Right cardiac atrium (tissue), 5 donors: ENCODE data around the gene NHSL2. TPM values are rescaled to one million over a fixed set of nuclear protein-coding genes. Genes with fewer than 3 reads are reported as not detected.
"Not testable (repeated sequence)": the region's sequence is repeated elsewhere in the genome, so short reads cannot be mapped to it uniquely, and the experiment has no call there.

Source experiments
- ATAC-seq, 2 donors: fragments of 200-7000 bp; cut with Tn5 transposase; one replicate each; pipeline versions ENCODE4 v1.8.0 to v1.9.1; 2020; ENCODE audit warnings: moderate library complexity in 2 of 2, mild to moderate bottlenecking in 1 of 2
- DNase-seq, 3 donors: peaks; one replicate each; pipeline ENCODE4 v3.0.0-alpha.2; 2020
- H3K27ac ChIP-seq: one replicate; pipeline ENCODE4 v1.5.1; 2013; ENCODE audit warnings: mild to moderate bottlenecking, low read length, control low read depth, moderate library complexity
- H3K27me3 ChIP-seq: one replicate; pipeline ENCODE4 v1.6.1; 2013; ENCODE audit not compliant: control insufficient read depth, insufficient read depth
- H3K4me1 ChIP-seq: one replicate; pipeline ENCODE4 v1.6.1; 2013; ENCODE audit warnings: low read length; ENCODE audit not compliant: control insufficient read depth, insufficient read depth
- H3K4me3 ChIP-seq: one replicate; pipeline ENCODE4 v1.5.1; 2013; ENCODE audit warnings: low read length, control low read depth
- H3K9me3 ChIP-seq: one replicate; pipeline ENCODE4 v1.6.1; 2013; ENCODE audit warnings: low read length; ENCODE audit not compliant: control insufficient read depth
- WGBS: extraction: QIAGEN DNeasy Blood & Tissue Kit; methylation state at CpG from one replicate; pipeline ENCODE4 v1.1.7; 2013; 5-methylcytosine and 5-hydroxymethylcytosine counted together
- intact Hi-C, 4 donors: fragments of 100-400 bp; cut with DNase I; formaldehyde crosslinking; loops; one replicate each; pipeline versions ENCODE4 v1.11.0 to v1.14.0; 2022 to 2023
- polyA plus RNA-seq: library from polyadenylated mRNA; stranded (reverse); fragments of 200-250 nt; gene quantifications from one replicate; pipeline ENCODE4 v1.2.3, GENCODE V29; 2013
- total RNA-seq, 4 donors: library from RNA; stranded (reverse); fragmentation: NEBNext Ultra II Directional; extraction: Animal tissue kit (Norgen Biotek cat#: 25700); gene quantifications; one replicate each; pipeline ENCODE4 v1.2.1, GENCODE V29; 2021
- donor health status: healthy with polysubstance abuse.
- donor health status: DM: no; HTN: yes; CAD: no.
- donor health status: DM: no; HTN: no; CAD: no.
- donor health status: DM: no; HTN: yes; CAD: no; lungs with severe emphysema.
- donor health status: DM: yes; HTN: yes; CAD: no.

NHSL2 gene
- total and polyA plus RNA-seq, 5 donors = 2.4 to 9.2 (median 6.6) TPM

DNA sequence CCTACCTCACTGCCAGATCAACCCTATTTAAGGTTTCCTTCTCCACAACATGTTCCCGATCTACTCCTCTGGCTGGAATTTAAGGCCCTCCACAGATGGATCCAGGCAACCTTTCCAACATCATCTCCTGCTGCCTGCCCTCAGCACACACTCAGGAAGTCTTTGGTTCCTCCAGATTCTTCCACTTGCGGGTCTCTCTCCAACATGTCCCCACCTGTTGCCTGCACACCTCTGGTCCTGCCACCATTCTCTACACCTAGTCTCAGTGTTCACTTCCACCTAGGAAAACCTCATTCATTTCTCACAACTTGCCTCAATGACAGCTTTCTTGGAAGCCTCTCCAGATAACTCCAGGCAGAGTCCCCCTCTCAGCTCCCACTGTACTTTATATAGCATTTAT is 140.9 kb downstream of the NHSL2 start:
- intact Hi-C loops = no loop called here
- DNase-seq = no peak
- no peaks in the 10 kb centered on the region for H3K27me3 ChIP-seq
- H3K9me3 ChIP-seq = no peaks in the 10 kb centered on the region
- no peak overlapping the region for H3K4me3 ChIP-seq
- H3K27ac ChIP-seq = no peak overlapping the region
- WGBS = 93% methylated on average over 2 of the region's 2 CpGs
- no peak for ATAC-seq
- H3K4me1 ChIP-seq = peaks cover 2% of the 10 kb centered on the region

DNA sequence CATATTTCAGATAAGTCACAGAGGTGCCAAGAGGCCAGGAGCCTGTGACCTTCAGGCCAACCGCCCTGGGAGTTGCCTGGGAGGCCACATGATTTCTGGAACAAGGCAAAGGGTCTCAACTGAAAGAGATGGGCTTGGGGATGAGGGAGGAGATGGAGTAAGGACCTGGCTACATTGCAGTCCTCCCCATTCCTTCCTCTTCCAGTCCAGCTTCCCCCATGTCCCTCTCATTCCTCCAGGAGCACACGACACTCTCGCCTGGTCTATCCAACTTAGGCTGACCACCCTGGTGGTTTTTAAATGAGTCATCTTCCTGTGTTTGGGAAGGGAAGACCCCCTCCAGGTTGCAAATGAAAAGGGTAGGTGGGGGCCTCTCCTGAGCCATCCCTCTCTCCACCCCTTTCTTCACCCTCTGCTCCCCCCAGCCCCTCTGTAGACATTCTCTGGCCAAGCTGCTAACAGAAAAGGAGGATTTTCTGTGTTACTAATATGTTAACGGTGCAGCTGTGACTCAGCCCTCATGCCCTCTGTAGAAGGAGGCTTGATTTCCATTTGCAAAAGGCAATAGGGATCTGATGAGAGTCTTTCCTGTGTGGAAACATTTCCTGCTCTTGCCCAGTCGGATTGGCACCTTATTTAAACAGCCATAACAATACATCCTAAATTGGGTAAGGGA is 141.9 kb downstream of the NHSL2 start:
- intact Hi-C loops = no loop called here
- WGBS = 74% methylated on average over 5 of the region's 5 CpGs
- no peak for DNase-seq

DNA sequence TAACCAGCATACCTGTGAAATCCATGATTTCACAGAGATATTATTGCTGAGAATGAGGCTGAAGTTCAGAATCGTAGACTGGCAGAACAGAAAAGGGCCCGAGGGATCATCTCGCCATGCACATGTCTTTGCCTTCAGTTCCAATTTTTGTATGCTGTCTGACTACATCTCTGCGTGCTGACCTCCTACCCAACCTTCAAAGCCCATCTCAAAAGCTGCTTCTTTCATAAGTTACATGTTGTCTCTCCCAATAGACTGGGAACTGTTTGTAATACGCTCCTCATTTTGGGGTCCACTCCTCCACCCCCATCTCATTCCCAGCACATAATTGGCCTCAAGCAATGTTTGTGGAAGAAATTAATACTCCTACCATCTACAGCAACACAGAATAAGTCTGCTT is 142.9 kb downstream of the NHSL2 start:
- H3K4me3 ChIP-seq = no peak overlapping the region
- intact Hi-C loops = no loop called here
- 95% methylated on average over 5 of the region's 5 CpGs for WGBS
- no peaks in the 10 kb centered on the region for H3K4me1 ChIP-seq
- ATAC-seq = no peak
- H3K27ac ChIP-seq = no peak overlapping the region
- DNase-seq = no peak
- no peaks in the 10 kb centered on the region for H3K27me3 ChIP-seq
- H3K9me3 ChIP-seq = no peaks in the 10 kb centered on the region

More for the DNA sequence above, 141.9 kb downstream of the NHSL2 start:
- H3K4me1 ChIP-seq = peaks cover 2% of the 10 kb centered on the region
- ATAC-seq = peak in 1 of 2 donors; percentile 62
- H3K27me3 ChIP-seq = no peaks in the 10 kb centered on the region
- no peak overlapping the region for H3K4me3 ChIP-seq
- no peaks in the 10 kb centered on the region for H3K9me3 ChIP-seq
- H3K27ac ChIP-seq = no peak overlapping the region

DNA sequence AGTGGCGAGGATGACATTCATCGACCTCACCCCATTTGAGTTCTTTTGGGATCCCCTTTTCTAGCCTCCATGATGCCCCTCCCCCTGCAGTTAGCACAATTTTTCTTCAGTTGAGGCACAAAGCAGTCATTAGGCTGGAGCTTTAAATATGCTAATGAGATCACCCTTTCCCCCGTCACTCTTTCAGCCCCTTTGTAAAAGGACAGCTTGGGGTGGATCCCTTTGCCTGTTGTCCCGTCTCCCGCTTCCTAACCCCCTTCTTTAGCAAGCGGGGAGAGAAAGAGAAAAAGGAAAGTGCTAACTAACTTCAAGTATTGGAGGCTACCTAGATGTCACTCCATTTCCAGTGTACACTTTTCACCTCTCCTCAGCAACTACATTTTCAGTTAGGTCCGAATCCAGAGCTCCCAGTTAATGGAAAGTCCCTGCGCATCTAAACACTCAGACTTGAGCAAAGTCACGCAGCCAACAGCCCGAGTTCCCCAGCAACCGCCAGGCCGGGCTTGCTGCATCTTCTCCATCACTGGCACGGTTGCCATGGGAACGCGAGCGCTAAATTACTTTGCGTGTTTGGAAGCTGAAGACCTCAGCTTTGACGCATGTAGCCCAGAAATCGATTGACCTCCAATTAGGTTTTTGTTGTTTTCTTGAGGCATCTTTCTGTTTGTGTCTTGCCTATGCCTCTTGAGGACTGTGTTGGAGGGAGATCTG is 144.3 kb downstream of the NHSL2 start:
- ATAC-seq (no peak), DNase-seq (no peak)
- Histone ChIP-seq H3K9me3 (no peaks in the 10 kb centered on the region), H3K4me1 (no peaks in the 10 kb centered on the region), H3K27ac (no peak overlapping the region), H3K4me3 (no peak overlapping the region), H3K27me3 (no peaks in the 10 kb centered on the region)
- 82% methylated on average over 19 of the region's 19 CpGs for WGBS
- intact Hi-C loops = no loop called here

DNA sequence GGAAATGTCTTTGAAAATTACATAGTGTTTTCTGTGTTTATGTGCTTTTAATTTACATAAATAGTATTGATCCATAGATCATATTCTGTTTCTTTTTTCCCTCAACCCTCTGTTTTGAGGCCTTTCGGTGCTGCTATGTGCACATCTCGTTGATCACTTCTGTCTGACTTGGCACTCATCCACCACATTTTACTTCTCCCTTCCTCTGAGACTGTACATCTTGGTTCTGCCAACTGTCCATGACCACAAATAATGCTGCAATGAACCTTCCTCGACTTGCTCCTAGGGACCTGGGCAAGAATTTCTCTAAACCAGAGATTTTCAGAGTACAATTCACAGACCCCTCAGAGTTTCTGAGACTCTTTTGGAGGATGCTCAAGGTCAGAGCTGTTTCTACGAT is 146.7 kb downstream of the NHSL2 start:
- Histone ChIP-seq H3K27ac (no peak overlapping the region), H3K27me3 (no peaks in the 10 kb centered on the region), H3K4me1 (no peaks in the 10 kb centered on the region), H3K4me3 (no peak overlapping the region), H3K9me3 (no peaks in the 10 kb centered on the region)
- intact Hi-C loops = no loop called here
- WGBS = 38% methylated on average over 4 of the region's 4 CpGs
- ATAC-seq (peak in 1 of 2 donors; percentile 31), DNase-seq (no peak)

DNA sequence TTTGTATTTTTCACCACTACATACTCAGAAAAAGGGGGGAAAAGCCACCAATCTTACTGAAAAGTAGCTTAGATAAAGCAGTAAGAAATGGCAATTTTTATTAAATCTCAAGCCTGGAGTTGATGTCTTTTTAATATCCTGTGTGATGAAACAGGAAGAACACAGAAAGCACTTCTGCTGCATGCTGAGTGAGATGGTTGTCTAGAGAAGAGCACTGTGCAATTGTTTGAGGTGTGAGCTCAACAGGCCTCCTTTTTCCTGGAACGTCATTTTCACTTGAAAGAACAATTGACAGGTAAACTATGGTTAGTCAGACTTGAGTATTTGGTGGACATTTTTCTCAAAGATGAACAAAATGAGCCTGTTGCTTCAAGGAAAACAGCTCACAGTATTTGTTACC is 147.2 kb downstream of the NHSL2 start:
- 50% methylated on average over 1 of the region's 1 CpG for WGBS

DNA sequence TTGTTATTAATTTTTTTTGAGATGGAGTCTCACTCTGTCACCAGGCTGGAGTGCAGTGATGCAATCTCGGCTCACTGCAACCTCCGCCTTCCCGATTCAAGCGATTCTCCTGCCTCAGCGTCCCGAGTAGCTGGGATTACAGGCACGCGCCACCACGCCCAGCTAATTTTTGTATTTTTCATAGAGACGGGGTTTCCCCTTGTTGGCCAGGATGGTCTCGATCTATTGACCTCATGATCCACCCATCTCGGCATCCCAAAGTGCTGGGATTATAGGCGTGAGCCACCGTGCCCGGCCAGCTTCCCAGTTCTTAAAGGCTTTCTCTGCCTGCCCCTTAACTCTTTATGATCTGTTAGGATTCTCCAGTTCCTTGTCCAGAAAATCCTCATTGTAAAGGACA is 147.7 kb downstream of the NHSL2 start:
- H3K27me3 ChIP-seq, H3K4me1 ChIP-seq, ATAC-seq, H3K4me3 ChIP-seq, intact Hi-C loops, H3K27ac ChIP-seq, H3K9me3 ChIP-seq: not testable (repeated sequence)
- WGBS = 62% methylated on average over 15 of the region's 15 CpGs
- peak in 1 of 3 donors; percentile 66 for DNase-seq

More for the DNA sequence above, 147.2 kb downstream of the NHSL2 start:
- H3K4me3 ChIP-seq = no peak overlapping the region
- no peaks in the 10 kb centered on the region for H3K27me3 ChIP-seq
- DNase-seq (no peak), ATAC-seq (no peak)
- H3K9me3 ChIP-seq = no peaks in the 10 kb centered on the region
- intact Hi-C loops = no loop called here
- no peaks in the 10 kb centered on the region for H3K4me1 ChIP-seq
- no peak overlapping the region for H3K27ac ChIP-seq

DNA sequence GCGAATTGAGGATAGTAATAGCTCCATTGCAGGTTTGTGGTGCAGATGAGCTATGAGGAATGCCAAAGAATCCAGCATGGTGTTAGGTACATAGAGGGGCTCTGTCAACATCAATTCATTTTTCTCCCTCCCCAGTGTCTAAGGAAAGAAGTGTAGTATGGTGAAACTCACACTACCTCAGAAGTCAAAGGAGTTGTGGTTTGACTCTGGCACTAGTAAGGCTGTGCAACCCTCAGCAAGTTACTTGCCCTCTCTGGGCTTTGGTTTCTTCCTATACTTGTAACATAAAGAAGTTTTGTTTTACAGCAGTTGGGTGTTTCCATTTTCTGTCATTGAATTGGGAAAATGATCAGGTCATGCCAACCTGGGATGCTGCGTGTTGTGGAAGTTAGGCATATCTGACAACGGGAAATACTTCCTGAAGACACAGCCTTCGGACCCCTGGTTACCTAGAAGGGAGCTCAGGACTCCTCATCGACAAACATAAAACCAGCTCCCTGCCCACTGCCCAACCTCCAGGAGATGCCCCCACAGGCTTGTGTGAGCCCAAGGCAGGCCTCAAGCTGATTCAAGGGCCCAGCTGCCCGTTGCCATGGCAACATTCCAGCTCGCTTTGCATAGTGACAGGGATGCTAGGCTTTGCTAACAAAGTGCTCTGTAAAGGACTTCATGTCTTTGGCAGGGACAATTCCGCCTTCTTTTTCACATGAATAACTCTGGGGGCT is 149.7 kb downstream of the NHSL2 start:
- no peaks in the 10 kb centered on the region for H3K4me1 ChIP-seq
- no peaks in the 10 kb centered on the region for H3K27me3 ChIP-seq
- H3K27ac ChIP-seq = no peak overlapping the region
- H3K4me3 ChIP-seq = no peak overlapping the region
- H3K9me3 ChIP-seq = no peaks in the 10 kb centered on the region
- DNase-seq = peak in 2 of 3 donors; percentile 37 to 55
- intact Hi-C loops = no loop called here
- ATAC-seq = peak in 1 of 2 donors; percentile 17
- 63% methylated on average over 8 of the region's 8 CpGs for WGBS

DNA sequence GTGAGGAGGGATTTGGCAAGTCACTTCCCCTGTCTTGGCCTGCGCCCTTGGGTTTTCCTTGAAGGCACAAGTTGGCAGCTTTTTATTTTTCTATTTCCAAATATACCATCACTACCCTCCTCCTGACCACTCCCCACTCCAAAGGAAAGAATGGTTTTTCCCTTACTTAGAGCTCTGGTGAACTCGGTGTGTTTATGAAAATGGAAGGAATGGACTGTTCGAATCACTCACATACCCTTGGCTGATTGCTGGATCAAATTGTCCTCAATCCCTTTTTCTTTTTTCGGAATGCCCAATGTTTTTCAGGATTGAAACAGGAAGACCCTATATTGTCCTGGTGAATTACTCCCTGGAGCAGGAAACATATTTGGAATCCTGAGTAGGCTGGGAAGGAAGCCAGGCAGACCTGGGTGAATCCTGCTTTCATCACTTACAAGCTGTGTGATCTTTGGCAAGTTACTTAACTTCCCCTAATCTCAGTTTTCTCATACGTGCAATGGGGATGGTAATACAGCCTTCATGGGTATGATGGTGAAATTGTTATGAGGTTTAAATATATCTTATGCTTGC is 150.4 kb downstream of the NHSL2 start:
- 39% methylated on average over 5 of the region's 5 CpGs for WGBS
- Histone ChIP-seq H3K4me1 (no peaks in the 10 kb centered on the region), H3K27ac (no peak overlapping the region), H3K27me3 (no peaks in the 10 kb centered on the region), H3K9me3 (no peaks in the 10 kb centered on the region), H3K4me3 (no peak overlapping the region)
- no peak for DNase-seq
- no peak for ATAC-seq
- intact Hi-C loops = no loop called here

DNA sequence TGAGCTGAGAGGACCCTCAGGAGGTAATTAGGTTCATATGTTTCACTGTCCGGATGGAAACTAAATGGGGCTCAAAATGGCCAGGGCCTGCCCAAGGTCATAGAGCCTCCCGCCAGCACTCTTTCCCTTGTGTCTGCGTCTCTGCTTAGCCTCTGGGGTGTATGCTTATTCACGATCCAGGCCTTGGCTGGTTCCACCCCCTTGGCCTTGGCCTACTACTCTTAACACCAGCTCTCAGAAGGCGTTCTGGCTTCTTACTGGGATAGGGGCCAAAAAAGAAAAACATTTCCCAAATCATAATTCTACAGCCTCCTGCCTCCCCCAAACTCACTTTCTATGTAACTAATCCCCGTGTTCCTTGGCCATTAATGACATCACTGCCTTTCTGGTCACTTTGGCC is 152.3 kb downstream of the NHSL2 start:
- DNase-seq = peak; percentile 67 to 87 (median 81)

More for the DNA sequence above, 152.3 kb downstream of the NHSL2 start:
- H3K4me3 ChIP-seq = no peak overlapping the region
- ATAC-seq = peak; percentile 80 to 93
- no peaks in the 10 kb centered on the region for H3K4me1 ChIP-seq
- WGBS = 39% methylated on average over 6 of the region's 6 CpGs
- H3K27me3 ChIP-seq = no peaks in the 10 kb centered on the region
- intact Hi-C loops = no loop called here
- H3K9me3 ChIP-seq = no peaks in the 10 kb centered on the region
- H3K27ac ChIP-seq = peak overlapping the region; percentile 45
